Type B pancreatic cell (in vitro differentiated cells): ENCODE data around the gene OPHN1. TPM values are rescaled to one million over a fixed set of nuclear protein-coding genes. Genes with fewer than 3 reads are reported as not detected.

ENCODE experiments used
- DNase-seq: peaks from one replicate; pipeline ENCODE4 v3.0.0; 2021; ENCODE audit warnings: mixed read lengths; ENCODE audit not compliant: unreplicated experiment; ENCODE audit errors: extremely low spot score
- H3K27ac Mint-ChIP-seq: 2 replicates; pipeline ENCODE4 v1.8.0; 2021; ENCODE audit warnings: mild to moderate bottlenecking, mixed read lengths
- H3K27me3 Mint-ChIP-seq: 2 replicates; pipeline ENCODE4 v1.8.0; 2021; ENCODE audit warnings: mixed read lengths
- H3K36me3 Mint-ChIP-seq: 2 replicates; pipeline ENCODE4 v1.8.0; 2021; ENCODE audit warnings: mixed read lengths
- H3K4me1 Mint-ChIP-seq: one replicate; pipeline ENCODE4 v1.8.0; 2021; ENCODE audit warnings: mixed read lengths; ENCODE audit not compliant: unreplicated experiment
- H3K4me3 Mint-ChIP-seq: 2 replicates; pipeline ENCODE4 v1.8.0; 2021; ENCODE audit warnings: mild to moderate bottlenecking, mixed read lengths
- H3K9me3 Mint-ChIP-seq: 2 replicates; pipeline ENCODE4 v1.8.0; 2021; ENCODE audit warnings: mixed read lengths
- total RNA-seq: library from RNA; stranded (reverse); gene quantifications from 2 replicates; pipeline ENCODE4 v1.2.1, GENCODE V29; 2021; ENCODE audit warnings: low replicate concordance
- TF ChIP-seq, protein P1 (sequence below): fragments of 200-600 bp; sonication (generic); conservative IDR thresholded peaks from 2 replicates; pipeline ENCODE4 v1.5.0; 2021; ENCODE audit warnings: antibody characterized with exemption, mild to moderate bottlenecking

Gene OPHN1
- total RNA-seq, 1 donor from 2014 or later: 7.4 TPM

- no peak overlapping the region for H3K4me3 Mint-ChIP-seq
Measured at GRCh38 chrX:68121371-68121770, 311.9 kb downstream of the OPHN1 start.

GRCh38 chrX:68115371-68115770, 317.9 kb downstream of the OPHN1 start:
- Mint-ChIP-seq H3K36me3 (no peaks in the 10 kb centered on the region), H3K27me3 (no peaks in the 10 kb centered on the region), H3K4me1 (peaks cover 4% of the 10 kb centered on the region), H3K4me3 (no peak overlapping the region), H3K27ac (no peak overlapping the region), H3K9me3 (no peaks in the 10 kb centered on the region)
- DNase-seq: no peak
- TF ChIP-seq, protein P1, sequence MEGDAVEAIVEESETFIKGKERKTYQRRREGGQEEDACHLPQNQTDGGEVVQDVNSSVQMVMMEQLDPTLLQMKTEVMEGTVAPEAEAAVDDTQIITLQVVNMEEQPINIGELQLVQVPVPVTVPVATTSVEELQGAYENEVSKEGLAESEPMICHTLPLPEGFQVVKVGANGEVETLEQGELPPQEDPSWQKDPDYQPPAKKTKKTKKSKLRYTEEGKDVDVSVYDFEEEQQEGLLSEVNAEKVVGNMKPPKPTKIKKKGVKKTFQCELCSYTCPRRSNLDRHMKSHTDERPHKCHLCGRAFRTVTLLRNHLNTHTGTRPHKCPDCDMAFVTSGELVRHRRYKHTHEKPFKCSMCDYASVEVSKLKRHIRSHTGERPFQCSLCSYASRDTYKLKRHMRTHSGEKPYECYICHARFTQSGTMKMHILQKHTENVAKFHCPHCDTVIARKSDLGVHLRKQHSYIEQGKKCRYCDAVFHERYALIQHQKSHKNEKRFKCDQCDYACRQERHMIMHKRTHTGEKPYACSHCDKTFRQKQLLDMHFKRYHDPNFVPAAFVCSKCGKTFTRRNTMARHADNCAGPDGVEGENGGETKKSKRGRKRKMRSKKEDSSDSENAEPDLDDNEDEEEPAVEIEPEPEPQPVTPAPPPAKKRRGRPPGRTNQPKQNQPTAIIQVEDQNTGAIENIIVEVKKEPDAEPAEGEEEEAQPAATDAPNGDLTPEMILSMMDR: no peak

More at GRCh38 chrX:68121371-68121770, 311.9 kb downstream of the OPHN1 start:
- Mint-ChIP-seq H3K9me3 (no peaks in the 10 kb centered on the region), H3K36me3 (no peaks in the 10 kb centered on the region), H3K4me1 (no peaks in the 10 kb centered on the region), H3K27me3 (no peaks in the 10 kb centered on the region), H3K27ac (no peak overlapping the region)
- TF ChIP-seq, protein P1: no peak
- DNase-seq: no peak

DNA sequence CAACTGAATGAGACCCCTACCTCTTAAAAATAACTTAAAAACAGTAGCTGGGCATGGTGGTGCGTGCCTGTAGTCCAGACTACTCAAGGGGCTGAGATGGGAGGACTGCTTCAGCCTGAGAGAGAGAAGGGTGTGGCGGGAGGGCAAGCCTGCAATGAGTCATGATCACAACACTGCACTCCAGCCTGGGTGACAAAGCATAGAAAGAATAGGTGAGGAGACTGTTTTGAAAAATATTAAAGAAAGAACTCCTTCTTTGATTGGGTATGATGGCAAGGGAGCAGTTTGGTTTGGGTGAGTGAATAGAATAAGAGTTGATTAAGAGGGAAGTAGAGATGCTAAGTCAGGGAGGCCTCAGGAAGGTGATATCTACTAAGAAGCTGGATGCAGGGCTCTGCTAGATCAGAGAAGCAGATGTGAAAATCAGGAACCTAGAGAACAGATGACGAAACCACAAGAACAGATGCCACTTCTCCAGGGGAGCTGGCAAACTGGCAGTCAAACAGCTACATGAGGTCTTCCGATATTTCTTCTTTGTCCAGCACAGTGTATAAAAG, 318.6 kb downstream of the OPHN1 start:
- no peaks in the 10 kb centered on the region for H3K36me3 Mint-ChIP-seq
- H3K4me1 Mint-ChIP-seq: peaks cover 4% of the 10 kb centered on the region

GRCh38 chrX:68113837-68114572, 319.3 kb downstream of the OPHN1 start:
- no peaks in the 10 kb centered on the region for H3K36me3 Mint-ChIP-seq

More for the DNA sequence above, 318.6 kb downstream of the OPHN1 start:
- no peaks in the 10 kb centered on the region for H3K9me3 Mint-ChIP-seq
- peak overlapping the region; percentile 57 for H3K27ac Mint-ChIP-seq
- TF ChIP-seq, protein P1: no peak
- no peak for DNase-seq
- no peaks in the 10 kb centered on the region for H3K27me3 Mint-ChIP-seq
- no peak overlapping the region for H3K4me3 Mint-ChIP-seq

DNA sequence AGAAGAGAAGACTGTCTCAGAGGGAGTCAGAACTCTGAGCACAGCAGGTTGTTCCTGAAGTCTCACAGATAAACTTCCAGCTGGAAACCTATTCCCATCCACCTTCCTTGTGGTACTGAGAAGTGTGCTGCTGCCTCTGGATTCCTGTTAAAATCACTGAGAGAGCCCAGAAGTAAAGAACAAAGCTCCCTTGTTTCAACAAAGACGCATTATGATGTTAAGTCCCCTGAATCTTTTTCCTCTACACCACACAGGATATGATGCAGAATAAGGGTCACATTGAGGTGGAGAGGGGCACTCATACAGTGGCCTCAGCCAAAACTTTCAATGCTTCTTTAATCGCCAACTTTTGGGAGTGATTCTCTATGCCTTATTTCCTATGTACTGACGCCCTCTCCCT, 321.0 kb downstream of the OPHN1 start:
- H3K4me1 Mint-ChIP-seq: peaks cover 4% of the 10 kb centered on the region

More at GRCh38 chrX:68113837-68114572, 319.3 kb downstream of the OPHN1 start:
- Mint-ChIP-seq H3K4me3 (no peak overlapping the region), H3K9me3 (no peaks in the 10 kb centered on the region), H3K27ac (peak overlapping the region; percentile 57), H3K27me3 (no peaks in the 10 kb centered on the region), H3K4me1 (peaks cover 4% of the 10 kb centered on the region)
- TF ChIP-seq, protein P1: no peak
- DNase-seq: no peak

More for the DNA sequence above, 321.0 kb downstream of the OPHN1 start:
- Mint-ChIP-seq H3K27me3 (no peaks in the 10 kb centered on the region), H3K9me3 (no peaks in the 10 kb centered on the region), H3K27ac (no peak overlapping the region), H3K36me3 (no peaks in the 10 kb centered on the region), H3K4me3 (no peak overlapping the region)
- TF ChIP-seq, protein P1: no peak
- no peak for DNase-seq
